ENCODE results near the gene RREB1. TPM values are rescaled to one million over a fixed set of nuclear protein-coding genes. Genes with fewer than 3 reads are reported as not detected.

Gene RREB1
- total RNA-seq, 1 experiment from 2014 or later: 51.1 TPM

DNA sequence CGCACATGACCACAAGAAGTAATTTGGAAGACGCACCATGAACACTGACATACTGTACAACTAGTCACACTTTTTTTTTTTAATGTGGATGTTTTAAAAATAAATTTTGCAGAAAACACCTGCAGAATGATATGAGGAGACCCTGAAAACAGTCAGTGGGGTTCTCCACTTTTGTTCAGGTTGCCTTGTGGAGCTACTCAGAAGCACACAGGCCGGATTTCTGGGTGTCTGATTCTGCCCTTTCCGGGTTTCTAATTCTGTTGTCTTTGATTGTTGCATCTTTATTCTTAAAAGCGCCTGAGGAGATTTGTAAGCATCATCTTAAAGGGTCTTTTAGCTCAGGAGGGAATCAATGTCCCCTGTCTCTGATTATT is 130.8 kb downstream of the RREB1 start:
- Mint-ChIP-seq H3K4me1 (ENCODE audit: low read depth, unreplicated experiment) (peaks cover 48% of the 10 kb centered on the region), H3K27me3 (ENCODE audit: insufficient read depth, unreplicated experiment) (no peaks in the 10 kb centered on the region), H3K9me3 (ENCODE audit: unreplicated experiment) (no peaks in the 10 kb centered on the region), H3K4me3 (ENCODE audit: unreplicated experiment) (no peak overlapping the region), H3K36me3 (ENCODE audit: insufficient read depth, unreplicated experiment) (peaks cover 77% of the 10 kb centered on the region), H3K27ac (ENCODE audit: unreplicated experiment) (peak overlapping the region; percentile 63)
- H3K4me3 ChIP-seq (ENCODE audit: low read depth, low read length): no peak overlapping the region
- intact Hi-C loops (cut with micrococcal nuclease; ENCODE audit: unreplicated experiment): no loop called here
- DNase-seq: no peak
- no peaks in the 10 kb centered on the region for H3K9me3 ChIP-seq
- TF ChIP-seq, protein P1, sequence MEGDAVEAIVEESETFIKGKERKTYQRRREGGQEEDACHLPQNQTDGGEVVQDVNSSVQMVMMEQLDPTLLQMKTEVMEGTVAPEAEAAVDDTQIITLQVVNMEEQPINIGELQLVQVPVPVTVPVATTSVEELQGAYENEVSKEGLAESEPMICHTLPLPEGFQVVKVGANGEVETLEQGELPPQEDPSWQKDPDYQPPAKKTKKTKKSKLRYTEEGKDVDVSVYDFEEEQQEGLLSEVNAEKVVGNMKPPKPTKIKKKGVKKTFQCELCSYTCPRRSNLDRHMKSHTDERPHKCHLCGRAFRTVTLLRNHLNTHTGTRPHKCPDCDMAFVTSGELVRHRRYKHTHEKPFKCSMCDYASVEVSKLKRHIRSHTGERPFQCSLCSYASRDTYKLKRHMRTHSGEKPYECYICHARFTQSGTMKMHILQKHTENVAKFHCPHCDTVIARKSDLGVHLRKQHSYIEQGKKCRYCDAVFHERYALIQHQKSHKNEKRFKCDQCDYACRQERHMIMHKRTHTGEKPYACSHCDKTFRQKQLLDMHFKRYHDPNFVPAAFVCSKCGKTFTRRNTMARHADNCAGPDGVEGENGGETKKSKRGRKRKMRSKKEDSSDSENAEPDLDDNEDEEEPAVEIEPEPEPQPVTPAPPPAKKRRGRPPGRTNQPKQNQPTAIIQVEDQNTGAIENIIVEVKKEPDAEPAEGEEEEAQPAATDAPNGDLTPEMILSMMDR (IDR thresholded peaks at IDR 0.05; ENCODE audit: insufficient read depth in 1 of 2, low read depth in 1 of 2, low read length in 1 of 2, severe bottlenecking in 1 of 2, unreplicated experiment in 1 of 2): no peak
- POLR2A ChIA-PET: no interaction called here
- peaks cover 26% of the 10 kb centered on the region for H3K4me1 ChIP-seq
- peaks cover 8% of the 10 kb centered on the region for H3K36me3 ChIP-seq (ENCODE audit: control insufficient read depth, insufficient read depth, low read length)
- no TSS peak for BruUV-seq (replicated peaks)
- H3K27me3 ChIP-seq (replicated peaks; ENCODE audit: control insufficient read depth, insufficient read depth, low read length): no peaks in the 10 kb centered on the region
- CTCF ChIA-PET: interaction anchor here (0.5 to 1.1 kb wide), 3 partner anchors 471 to 515 kb away, joined by 3 to 4 read pairs (median 3); no protein-coding TSS in a partner anchor

- H3K36me3 Mint-ChIP-seq (ENCODE audit: insufficient read depth, unreplicated experiment): peaks cover 77% of the 10 kb centered on the region
- Histone ChIP-seq H3K27me3 (replicated peaks; ENCODE audit: control insufficient read depth, insufficient read depth, low read length) (no peaks in the 10 kb centered on the region), H3K36me3 (ENCODE audit: control insufficient read depth, insufficient read depth, low read length) (peaks cover 8% of the 10 kb centered on the region), H3K4me3 (ENCODE audit: low read depth, low read length) (no peak overlapping the region), H3K9me3 (no peaks in the 10 kb centered on the region), H3K4me1 (peaks cover 27% of the 10 kb centered on the region)
- intact Hi-C loops (cut with micrococcal nuclease; ENCODE audit: unreplicated experiment): no loop called here
- peak; percentile 83 to 85 for DNase-seq
- peaks cover 49% of the 10 kb centered on the region for H3K4me1 Mint-ChIP-seq (ENCODE audit: low read depth, unreplicated experiment)
- H3K9me3 Mint-ChIP-seq (ENCODE audit: unreplicated experiment): no peaks in the 10 kb centered on the region
- ChIA-PET POLR2A (no interaction called here), CTCF (interaction anchor here (0.5 to 1.1 kb wide), 3 partner anchors 272 to 515 kb away, joined by 3 to 7 read pairs (median 4); no protein-coding TSS in a partner anchor)
- BruUV-seq (replicated peaks): no TSS peak
- no peaks in the 10 kb centered on the region for H3K27me3 Mint-ChIP-seq (ENCODE audit: insufficient read depth, unreplicated experiment)
- no peak overlapping the region for H3K4me3 Mint-ChIP-seq (ENCODE audit: unreplicated experiment)
- TF ChIP-seq, protein P1 (IDR thresholded peaks at IDR 0.05; ENCODE audit: insufficient read depth in 1 of 2, low read depth in 1 of 2, low read length in 1 of 2, severe bottlenecking in 1 of 2, unreplicated experiment in 1 of 2): peak; percentile 48 to 53
- peak overlapping the region; percentile 63 for H3K27ac Mint-ChIP-seq (ENCODE audit: unreplicated experiment)
Observed at GRCh38 chr6:7238900-7239589, 131.3 kb downstream of the RREB1 start.

- peaks cover 8% of the 10 kb centered on the region for H3K36me3 ChIP-seq (ENCODE audit: control insufficient read depth, insufficient read depth, low read length)
- Mint-ChIP-seq H3K27ac (ENCODE audit: unreplicated experiment) (peak overlapping the region; percentile 63), H3K4me3 (ENCODE audit: unreplicated experiment) (no peak overlapping the region), H3K27me3 (ENCODE audit: insufficient read depth, unreplicated experiment) (no peaks in the 10 kb centered on the region), H3K9me3 (ENCODE audit: unreplicated experiment) (no peaks in the 10 kb centered on the region), H3K36me3 (ENCODE audit: insufficient read depth, unreplicated experiment) (peaks cover 77% of the 10 kb centered on the region), H3K4me1 (ENCODE audit: low read depth, unreplicated experiment) (peaks cover 49% of the 10 kb centered on the region)
- TF ChIP-seq, protein P1 (IDR thresholded peaks at IDR 0.05; ENCODE audit: insufficient read depth in 1 of 2, low read depth in 1 of 2, low read length in 1 of 2, severe bottlenecking in 1 of 2, unreplicated experiment in 1 of 2): no peak
- CTCF ChIA-PET: interaction anchor here (0.5 to 1.1 kb wide), 2 partner anchors 272 to 516 kb away, joined by 3 to 7 read pairs; no protein-coding TSS in a partner anchor
- H3K4me3 ChIP-seq (ENCODE audit: low read depth, low read length): no peak overlapping the region
- no peaks in the 10 kb centered on the region for H3K27me3 ChIP-seq (replicated peaks; ENCODE audit: control insufficient read depth, insufficient read depth, low read length)
- peaks cover 27% of the 10 kb centered on the region for H3K4me1 ChIP-seq
- DNase-seq: no peak
- POLR2A ChIA-PET: no interaction called here
- no peaks in the 10 kb centered on the region for H3K9me3 ChIP-seq
- intact Hi-C loops (cut with micrococcal nuclease; ENCODE audit: unreplicated experiment): no loop called here
- no TSS peak for BruUV-seq (replicated peaks)
Observed at GRCh38 chr6:7239590-7239948, 131.8 kb downstream of the RREB1 start.

Measured in Caco-2 (cell line).